Kidney (tissue), 14 donors: Measurements from ENCODE around the gene INPP5A. TPM values are rescaled to one million over a fixed set of nuclear protein-coding genes. Genes with fewer than 3 reads are reported as not detected.

Source experiments
- DNase-seq, 5 donors: peaks; one replicate each; pipeline ENCODE4 v3.0.0-alpha.2; 2013 to 2020
- FAIRE-seq: peaks from 2 replicates; lab custom pipeline; 2012; peaks lifted over from hg19 to GRCh38; lab: Jason Lieb, UNC
- H3K27ac ChIP-seq, 2 donors: one replicate each; pipeline ENCODE4 v1.7.0; 2013; ENCODE audit warnings: low read depth in 2 of 2, low read length in 2 of 2, inconsistent platforms in 1 of 2
- H3K27me3 ChIP-seq: one replicate; pipeline ENCODE4 v1.7.1; 2013; ENCODE audit warnings: low read length, inconsistent platforms; ENCODE audit not compliant: control insufficient read depth, insufficient read depth
- H3K36me3 ChIP-seq, 3 donors: one replicate each; pipeline versions ENCODE4 v1.7.0 to v1.7.1; 2013; ENCODE audit warnings: low read length in 3 of 3, control low read depth in 1 of 3, inconsistent platforms in 1 of 3; ENCODE audit not compliant: insufficient read depth in 3 of 3, control insufficient read depth in 2 of 3
- H3K4me1 ChIP-seq, 3 donors: one replicate each; pipeline versions ENCODE4 v1.7.0 to v1.7.1; 2013; ENCODE audit warnings: low read length in 3 of 3, inconsistent platforms in 1 of 3, low read depth in 1 of 3; ENCODE audit not compliant: control insufficient read depth in 2 of 3, insufficient read depth in 2 of 3
- H3K4me3 ChIP-seq, 3 donors: one replicate each; pipeline versions ENCODE4 v1.7.0 to v1.8.1; 2013; ENCODE audit warnings: low read length in 3 of 3, control low read depth in 1 of 3, inconsistent platforms in 1 of 3
- H3K9ac ChIP-seq, 3 donors: one replicate each; pipeline versions ENCODE4 v1.7.0 to v1.7.1; 2013; ENCODE audit warnings: low read length in 3 of 3, control low read depth in 1 of 3, inconsistent platforms in 1 of 3
- H3K9me3 ChIP-seq, 3 donors: one replicate each; pipeline versions ENCODE4 v1.7.0 to v1.7.1; 2013; ENCODE audit warnings: low read length in 3 of 3, control low read depth in 1 of 3, inconsistent platforms in 1 of 3; ENCODE audit not compliant: control insufficient read depth in 2 of 3, insufficient read depth in 1 of 3
- CTCF ChIP-seq: IDR thresholded peaks from 3 replicates; pipeline ENCODE4 v1.5.1; 2012; ENCODE audit warnings: mild to moderate bottlenecking, moderate library complexity, borderline replicate concordance; ENCODE audit not compliant: insufficient read depth; ENCODE audit errors: extremely low read depth
- intact Hi-C: fragments of 100-400 bp; cut with DNase I; formaldehyde crosslinking; loops from one replicate; pipeline ENCODE4 v1.11.1; 2022
- polyA plus RNA-seq: library from polyadenylated mRNA; stranded (reverse); fragments of 350-450 nt; fragmentation: Illumina TruSeq; extraction: RNeasy Lipid Tissue Mini Kit (QIAGEN cat#74804); gene quantifications from one replicate; pipeline ENCODE4 v1.2.3, GENCODE V29; 2014; ENCODE audit warnings: low read depth, low replicate concordance; ENCODE audit not compliant: insufficient read depth
- total RNA-seq: library from RNA; stranded (reverse); fragmentation: NEBNext Ultra II Directional; extraction: Animal tissue kit (Norgen Biotek cat#: 25700); gene quantifications from one replicate; pipeline ENCODE4 v1.2.1, GENCODE V29; 2021
- donor health status: control.
- donor health status: control.
- donor health status: control.
- donor health status: control.
- donor health status: control.
- donor health status: DM: yes; HTN: yes; CAD: no.
- donor health status: Normal renal cell carcinoma (clear cell type).

Gene INPP5A
- total and polyA plus RNA-seq, 2 donors from 2014 or later: 20.8 to 40.3 TPM

GRCh38 chr10:132508581-132509443, 28.8 kb upstream of the INPP5A start:
- no peak overlapping the region for H3K27ac ChIP-seq
- H3K9ac ChIP-seq: no peak overlapping the region
- FAIRE-seq (no peak), DNase-seq (peak in 3 of 5 donors; percentile 34 to 81 (median 44))
- intact Hi-C loops: no loop called here
- H3K9me3 ChIP-seq: no peaks in the 10 kb centered on the region
- no peaks in the 10 kb centered on the region for H3K27me3 ChIP-seq
- no peaks in the 10 kb centered on the region for H3K36me3 ChIP-seq
- TF ChIP-seq CTCF: peak; percentile 33
- peaks cover 0 to 11% (median 0%) of the 10 kb centered on the region in 3 donors for H3K4me1 ChIP-seq
- no peak overlapping the region for H3K4me3 ChIP-seq

- Histone ChIP-seq H3K4me3 (no peak overlapping the region), H3K27ac (no peak overlapping the region), H3K27me3 (no peaks in the 10 kb centered on the region), H3K4me1 (peaks cover 0 to 15% (median 0%) of the 10 kb centered on the region in 3 donors), H3K36me3 (no peaks in the 10 kb centered on the region), H3K9me3 (no peaks in the 10 kb centered on the region), H3K9ac (no peak overlapping the region)
- peak in 1 of 5 donors; percentile 35 for DNase-seq
- no peak for FAIRE-seq
- no peak for TF ChIP-seq CTCF
- intact Hi-C loops: no loop called here
These were observed 27.9 kb upstream of the INPP5A start for GRCh38 chr10:132509506-132510173.

- peaks cover 0 to 18% (median 0%) of the 10 kb centered on the region in 3 donors for H3K4me1 ChIP-seq
- no peak for FAIRE-seq
- H3K9me3 ChIP-seq: no peaks in the 10 kb centered on the region
- no peaks in the 10 kb centered on the region for H3K27me3 ChIP-seq
- H3K36me3 ChIP-seq: no peaks in the 10 kb centered on the region
- peak in 1 of 5 donors; percentile 33 for DNase-seq
- intact Hi-C loops: no loop called here
- H3K9ac ChIP-seq: no peak overlapping the region
- no peak overlapping the region for H3K27ac ChIP-seq
- no peak for TF ChIP-seq CTCF
- no peak overlapping the region for H3K4me3 ChIP-seq
These were observed 27.4 kb upstream of the INPP5A start for GRCh38 chr10:132510174-132510611.
